SH-SY5Y (cell line): Measurements from ENCODE around the gene SPACA4.

Source experiments
- GATA2 ChIP-seq: IDR thresholded peaks from 2 replicates; pipeline ENCODE4 v1.6.1; 2011; ENCODE audit warnings: mild to moderate bottlenecking, low read depth, low read length
- GATA3 ChIP-seq: IDR thresholded peaks from 2 replicates; pipeline ENCODE4 v1.6.1; 2011; ENCODE audit warnings: low read depth, mild to moderate bottlenecking, low read length, moderate library complexity

Gene SPACA4

DNA sequence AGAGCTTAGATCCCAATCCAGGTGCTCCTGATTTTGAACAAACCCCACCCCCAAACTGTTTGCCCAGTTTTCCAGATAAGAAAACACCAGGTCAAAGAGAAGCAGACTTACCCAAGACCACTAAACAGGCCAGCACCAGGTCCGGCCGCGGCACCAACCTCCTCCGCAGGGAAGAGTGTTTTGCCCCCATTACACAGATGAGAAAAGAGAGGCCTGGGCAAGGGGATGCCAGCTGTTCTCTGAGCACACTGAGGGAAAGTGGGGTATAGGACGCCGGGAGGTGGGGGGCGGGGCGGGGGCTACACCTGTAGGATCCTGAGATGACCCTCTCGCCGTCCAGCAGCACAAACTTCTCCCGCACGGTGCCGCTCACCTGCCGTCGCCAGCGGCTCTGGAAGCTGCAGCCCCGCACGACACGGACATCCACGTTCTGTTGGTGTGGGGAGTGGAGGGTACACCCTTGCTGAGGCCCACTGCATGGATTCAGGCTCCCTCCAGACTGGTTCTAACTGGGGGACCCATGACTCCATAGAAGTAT, 3.1 kb downstream of the SPACA4 start:
- TF ChIP-seq GATA3 = no peak
- TF ChIP-seq GATA2 = no peak

GRCh38 chr19:48611872-48612271, 5.3 kb downstream of the SPACA4 start:
- TF ChIP-seq GATA2 (no peak), GATA3 (no peak)

DNA sequence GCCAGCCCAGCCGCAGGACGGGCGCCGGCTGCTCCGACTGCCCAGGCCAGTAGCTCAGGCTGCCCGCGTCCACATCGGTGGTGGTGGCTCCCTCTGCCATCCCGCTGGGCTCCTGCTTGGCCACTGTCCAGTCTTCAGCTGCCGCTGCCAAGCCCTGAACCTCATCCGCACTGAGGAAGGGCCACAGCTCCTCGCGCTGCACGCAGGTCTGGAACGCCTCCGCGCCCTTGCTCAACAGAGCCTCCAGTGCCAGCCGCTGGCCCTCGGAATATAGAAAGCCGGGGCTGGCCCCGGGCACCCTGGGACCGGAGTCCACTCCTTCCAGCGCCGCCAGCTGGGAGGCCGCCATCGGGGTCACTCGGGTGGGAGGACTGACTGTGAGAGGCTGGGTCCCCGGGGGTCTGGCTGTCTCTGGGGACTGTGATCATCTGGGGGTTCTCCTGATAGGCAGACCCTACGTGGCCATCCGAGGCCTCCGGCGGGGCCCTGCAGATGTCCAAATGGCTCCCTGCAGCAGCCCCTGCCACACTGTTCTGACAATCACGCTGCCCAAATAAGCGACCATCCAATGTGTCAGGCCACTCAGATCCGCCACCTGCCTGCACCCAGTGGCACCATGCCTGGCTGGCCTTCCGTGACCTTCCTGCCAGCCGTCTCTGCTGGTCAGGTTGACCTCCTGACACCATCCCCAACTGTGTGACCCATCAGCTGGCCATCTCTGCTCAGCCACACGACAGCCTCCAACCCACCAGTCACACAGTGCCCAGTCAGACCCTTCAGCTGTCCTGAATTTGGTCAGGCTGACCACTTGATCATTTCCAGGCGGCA, 6.7 kb downstream of the SPACA4 start:
- TF ChIP-seq GATA3 (no peak), GATA2 (no peak)

DNA sequence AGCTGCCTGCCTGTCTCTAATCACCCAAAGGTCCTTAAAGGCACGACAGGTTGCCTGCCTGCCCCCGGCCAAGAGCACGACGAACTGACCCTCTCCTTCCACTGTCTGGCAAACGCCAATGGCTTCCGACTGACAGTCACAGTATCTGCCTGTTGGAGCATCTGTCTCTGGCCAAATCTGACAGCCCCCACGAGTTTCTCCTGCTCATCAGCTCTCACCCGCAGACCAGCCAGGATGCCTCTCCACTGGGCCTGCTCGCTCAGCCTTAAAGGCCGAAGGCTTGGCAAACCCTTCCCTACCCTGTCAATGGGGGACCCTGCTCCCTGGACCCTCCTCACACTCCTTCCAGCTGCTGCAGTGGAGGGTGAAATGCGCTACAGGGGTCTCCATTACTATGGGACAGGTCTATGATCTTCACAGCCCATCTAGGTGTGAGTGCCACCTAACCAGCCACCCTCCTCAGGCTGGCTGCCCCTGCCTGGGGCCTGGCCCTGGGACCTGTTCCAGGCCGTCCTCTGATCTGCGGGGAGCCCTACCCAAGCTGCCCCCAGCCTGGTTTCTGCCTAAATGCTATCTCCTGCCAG, 7.4 kb downstream of the SPACA4 start:
- TF ChIP-seq GATA3 = no peak
- TF ChIP-seq GATA2 = no peak

DNA sequence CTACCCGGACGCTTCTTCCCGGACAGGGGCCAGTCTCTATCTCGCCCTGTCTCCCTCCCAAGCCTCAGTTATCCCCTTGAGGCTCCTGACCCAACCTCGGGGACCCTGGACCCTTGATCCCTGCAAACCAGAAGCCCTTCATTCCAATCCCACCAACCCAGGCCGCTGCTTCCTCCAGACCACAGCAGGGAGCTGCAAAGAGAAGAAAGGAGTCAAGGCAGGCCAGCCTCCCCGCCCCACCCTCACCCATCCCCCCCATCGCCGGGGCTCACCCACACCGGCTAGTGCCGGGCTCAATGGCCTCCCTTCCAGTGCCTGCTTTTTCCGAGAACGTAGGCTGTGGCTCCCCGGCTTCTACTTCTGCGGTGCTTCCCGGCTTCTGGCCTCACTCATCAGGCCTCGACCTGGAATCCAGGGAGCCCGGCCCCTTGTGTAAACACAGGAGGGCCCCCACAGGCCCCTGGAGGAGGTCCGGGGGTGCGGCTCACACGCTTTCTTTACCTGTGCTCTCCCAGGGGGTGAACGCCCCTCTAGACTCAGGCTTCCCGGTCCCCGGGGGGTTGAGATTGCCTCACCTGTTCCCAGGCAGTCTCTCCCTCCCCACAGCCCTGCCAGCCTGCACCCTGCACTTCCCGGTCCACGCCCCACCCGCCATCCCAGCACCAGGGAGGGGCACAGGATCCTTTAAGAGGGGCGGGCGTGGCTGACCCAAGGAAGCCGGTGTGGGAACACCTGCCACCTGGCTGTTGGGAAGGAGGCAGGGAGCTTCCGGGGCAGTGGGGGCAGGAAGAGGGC, 8.1 kb downstream of the SPACA4 start, which contains the start of gene FAM83E:
TSS of gene FAM83E (minus strand) at position 641 of the 795 bp plus-strand sequence. CDS start 1,704 bp downstream, outside the sequence.
- no peak for TF ChIP-seq GATA3
- TF ChIP-seq GATA2 = no peak

DNA sequence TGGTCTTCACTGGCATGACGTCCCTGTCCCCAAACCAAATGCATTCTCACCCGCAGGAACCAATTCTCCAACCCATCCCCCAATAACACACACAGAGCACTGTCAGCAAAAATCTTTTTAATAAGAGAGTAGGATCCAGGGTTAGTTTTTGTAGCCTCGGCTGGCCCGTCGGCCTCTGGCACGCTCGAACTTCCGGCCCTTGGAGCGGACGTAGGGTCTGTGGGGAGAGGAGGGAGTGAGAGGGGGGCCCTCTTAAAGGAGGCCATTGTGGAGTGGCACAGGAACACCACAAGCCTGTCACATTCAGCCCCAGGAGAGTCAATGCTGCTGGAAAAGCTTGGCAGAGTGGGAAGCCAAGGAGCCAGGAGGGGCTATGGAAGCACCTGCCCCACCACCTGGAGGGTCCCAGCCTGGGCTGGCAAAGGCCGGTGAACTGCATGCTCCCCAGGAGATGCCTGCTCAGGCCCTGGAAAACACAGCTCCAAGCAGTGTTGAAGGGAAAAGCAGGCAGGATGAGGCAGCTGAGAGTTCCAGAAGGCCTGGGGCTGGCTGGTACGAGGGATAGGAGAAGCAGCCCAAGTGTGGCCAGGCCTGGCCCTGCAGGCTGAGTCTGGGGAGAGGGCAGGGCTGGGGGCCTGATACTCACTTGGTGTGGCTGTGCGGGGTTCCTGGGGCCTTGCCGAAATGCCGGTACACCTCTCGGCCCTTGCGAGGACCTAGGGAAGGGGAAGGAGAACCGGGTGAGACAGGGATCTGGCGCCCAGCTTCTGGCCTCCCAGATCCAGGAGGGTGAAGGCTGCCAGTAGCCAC, 8.9 kb downstream of the SPACA4 start:
- TF ChIP-seq GATA2 (no peak), GATA3 (no peak)

GRCh38 chr19:48616041-48616436, 9.5 kb downstream of the SPACA4 start:
- TF ChIP-seq GATA2 (no peak), GATA3 (no peak)

- TF ChIP-seq GATA3 (no peak), GATA2 (no peak)
These were observed 10.0 kb downstream of the SPACA4 start for GRCh38 chr19:48616491-48617056.

DNA sequence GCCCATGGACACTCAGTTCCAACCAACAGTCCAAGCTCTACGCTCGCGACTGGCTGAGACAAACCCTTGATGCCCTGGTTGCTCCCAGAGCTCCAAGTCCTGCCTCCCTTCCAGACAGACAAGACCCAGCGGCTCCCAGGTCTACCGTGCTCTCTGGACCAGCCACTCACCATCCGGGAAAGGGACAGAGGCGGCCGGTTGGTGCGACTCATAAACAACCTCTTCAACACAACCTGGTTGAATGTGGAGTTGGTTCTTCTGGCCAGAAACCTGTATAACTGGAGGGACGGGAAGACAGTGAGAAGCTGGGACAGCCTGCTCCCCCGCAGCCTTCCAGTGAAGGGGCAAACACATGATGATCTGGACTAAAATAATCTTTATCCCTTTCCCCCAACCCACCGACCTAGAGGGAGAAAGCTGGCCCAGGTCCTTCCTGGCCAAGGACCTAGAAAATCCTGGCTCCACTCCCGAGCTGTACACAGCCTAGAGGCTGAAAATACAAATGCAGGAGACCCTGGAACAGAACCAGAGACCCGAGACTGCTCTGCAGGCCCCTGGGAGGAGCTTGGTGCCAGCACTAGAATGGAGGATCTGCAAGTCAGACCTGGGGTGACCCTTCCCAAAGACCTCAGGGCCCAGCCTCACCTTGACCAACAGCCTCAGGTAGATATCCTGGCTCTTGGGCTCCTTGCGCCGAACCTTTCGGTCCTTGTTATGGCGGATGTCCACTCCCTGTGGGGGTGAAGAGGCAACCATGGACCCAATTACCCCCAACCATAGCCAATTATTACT, 10.8 kb downstream of the SPACA4 start:
- TF ChIP-seq GATA2 (no peak), GATA3 (no peak)

DNA sequence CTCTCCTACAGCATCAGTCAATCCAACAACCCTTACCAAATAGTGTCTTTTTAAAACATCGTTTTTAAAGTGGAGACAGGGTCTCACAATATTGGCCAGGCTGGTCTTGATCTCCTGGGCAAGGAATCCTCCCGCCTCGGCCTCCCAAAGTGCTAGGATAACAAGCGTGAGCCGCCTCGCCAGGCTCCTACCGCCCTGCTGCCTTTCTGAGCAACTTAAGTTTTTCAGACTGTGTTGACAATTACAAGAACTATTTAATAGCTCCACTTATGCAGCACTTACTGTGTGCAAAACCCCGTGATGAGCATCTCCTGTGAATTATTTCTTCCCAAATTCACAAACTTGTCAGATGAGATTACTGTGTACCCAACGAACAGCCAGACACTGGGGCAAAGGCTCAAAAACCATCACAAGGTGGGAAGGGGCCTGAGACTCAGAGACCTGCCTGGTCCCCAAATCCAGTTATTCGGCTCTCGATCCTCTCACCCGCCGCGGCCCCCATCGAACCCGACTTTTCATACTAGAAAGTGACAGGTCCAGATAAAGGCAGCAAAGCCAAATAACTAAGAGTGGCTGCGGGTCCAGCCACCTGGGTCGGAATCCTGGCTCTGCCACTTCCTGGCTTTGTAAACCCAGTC, 11.9 kb downstream of the SPACA4 start:
- TF ChIP-seq GATA3 (no peak), GATA2 (no peak)

- peak; percentile 97 for TF ChIP-seq GATA2
- TF ChIP-seq GATA3 = no peak; the same call in 1 of the 2 replicates
These were observed 12.6 kb downstream of the SPACA4 start, which contains the start of the genes RPL18 and SPHK2 for GRCh38 chr19:48618916-48619691. Gene RPL18 (minus strand): TSS chr19:48619178. CDS start chr19:48619143, 35 bp downstream. Gene SPHK2 (plus strand): TSS chr19:48619506. CDS start chr19:48620515, 1,009 bp downstream.

DNA sequence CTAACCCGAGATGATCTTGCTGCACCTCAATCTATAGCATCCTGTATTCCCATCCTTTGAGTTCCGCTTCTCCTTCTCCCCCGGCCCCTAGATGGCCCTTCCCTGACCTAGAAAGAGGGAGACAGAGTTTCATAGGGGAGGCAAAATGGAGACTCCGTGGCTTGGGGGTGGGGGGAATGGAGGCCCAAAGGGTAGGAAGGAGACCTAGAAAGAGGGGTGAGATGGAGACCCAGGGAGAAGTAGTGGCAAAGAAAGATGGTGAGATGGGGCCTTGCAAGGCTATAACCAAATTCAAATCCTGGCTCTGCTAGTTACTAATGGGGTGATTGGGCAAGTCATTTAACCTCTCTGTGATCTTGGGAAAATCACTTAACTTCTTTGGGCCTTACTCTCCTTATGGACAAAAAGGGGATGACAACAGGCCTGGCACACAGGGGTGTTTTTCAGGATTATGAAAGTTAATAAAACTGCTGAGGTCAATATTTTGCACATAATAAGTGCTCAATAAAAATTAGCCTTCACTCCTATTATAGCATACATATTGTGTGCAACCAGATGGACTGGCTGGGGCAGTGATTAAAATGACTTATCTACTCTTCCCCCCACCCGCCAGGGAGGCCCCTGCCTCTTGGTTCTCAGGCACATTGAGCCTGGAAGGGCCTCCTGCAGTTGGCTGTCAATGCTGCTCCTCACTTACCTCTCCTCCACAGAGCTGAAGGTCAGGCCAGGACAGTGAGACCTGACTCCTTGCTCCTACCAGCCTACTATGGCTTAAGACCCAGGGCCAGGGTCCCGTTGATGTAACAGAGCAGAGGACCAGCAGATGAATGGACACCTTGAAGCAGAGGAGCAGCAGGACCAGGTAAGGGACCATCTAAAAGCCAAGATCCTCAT, 13.4 kb downstream of the SPACA4 start:
- TF ChIP-seq GATA2 (no peak), GATA3 (no peak; the same call in 1 of the 2 replicates)
